G401 (cell line): Measurements from ENCODE around the gene VPS35L. TPM values are rescaled to one million over a fixed set of nuclear protein-coding genes. Genes with fewer than 3 reads are reported as not detected.
A peak's percentile ranks its signal among the peaks of the same experiment; 100 is the strongest.

ENCODE experiments used
- DNase-seq: peaks from one replicate; pipeline ENCODE4 v3.0.0-alpha.2; 2015; ENCODE audit warnings: low spot score
- in situ Hi-C: cut with HindIII; loops from 2 replicates; pipeline ENCODE4 v1.10.0; 2016; ENCODE audit warnings: low sequenced_read_pairs, mixed read lengths
- total RNA-seq: library from RNA; depleted of rRNA; stranded (reverse); fragments of >200 nt; shearing (Covaris generic); gene quantifications from 2 replicates; pipeline ENCODE4 v1.2.3, GENCODE V29; 2014

The VPS35L gene
- total RNA-seq, 1 experiment from 2014 or later: 18.7 TPM

DNA sequence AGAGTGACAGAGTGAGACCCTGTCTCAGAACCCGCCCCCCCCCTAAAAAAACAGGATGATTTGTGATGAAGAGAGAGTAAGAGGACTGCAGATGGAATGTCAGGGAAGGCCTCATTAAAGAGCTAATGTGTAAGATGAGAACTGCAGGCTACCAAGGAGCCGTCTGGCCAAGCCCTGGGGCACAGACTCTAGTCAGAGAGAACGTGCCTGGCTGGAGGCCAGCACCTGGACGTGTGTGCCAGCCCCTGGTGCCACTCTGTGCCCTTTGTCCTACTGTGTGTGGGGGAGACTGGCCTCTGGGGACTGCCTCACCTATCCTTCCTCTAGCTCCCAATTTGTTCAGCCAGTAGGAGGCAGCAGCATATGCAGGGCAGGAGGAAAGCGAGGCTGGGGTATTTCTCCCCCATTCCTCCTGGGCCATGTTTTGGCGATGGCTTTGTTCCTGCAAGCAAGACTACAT lies 125.4 kb downstream of the VPS35L start:
- DNase-seq: no peak
- in situ Hi-C loops: no loop called here

GRCh38 chr16:19681637-19682036 lies 126.1 kb downstream of the VPS35L start:
- DNase-seq: no peak
- in situ Hi-C loops: no loop called here

- in situ Hi-C loops: no loop called here
- DNase-seq: no peak
These were observed 128.1 kb downstream of the VPS35L start for GRCh38 chr16:19683453-19684236.

DNA sequence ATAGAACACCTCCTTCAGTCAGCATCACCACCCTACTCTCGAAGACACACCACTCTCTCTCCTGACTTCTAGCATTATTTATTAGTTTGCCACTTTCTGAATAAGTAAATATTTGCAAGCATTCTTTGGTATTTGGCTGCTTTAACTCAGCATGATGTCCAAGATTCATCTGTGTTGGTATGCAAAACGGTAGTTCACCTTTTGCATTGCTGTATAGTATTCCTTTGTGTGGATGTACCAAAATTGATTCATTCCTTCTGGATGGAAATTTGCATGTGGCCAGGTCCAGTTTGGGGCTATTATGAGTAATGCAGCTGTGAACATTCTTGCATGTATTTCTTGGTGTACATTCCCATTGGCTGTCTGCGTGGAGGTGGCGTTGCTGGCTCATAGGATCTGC lies 129.7 kb downstream of the VPS35L start:
- in situ Hi-C loops: no loop called here
- no peak for DNase-seq

GRCh38 chr16:19687279-19687678 lies 131.8 kb downstream of the VPS35L start:
- in situ Hi-C loops: no loop called here
- no peak for DNase-seq

GRCh38 chr16:19688396-19689024 lies 133.0 kb downstream of the VPS35L start:
- in situ Hi-C loops: no loop called here
- DNase-seq: no peak

- in situ Hi-C loops: no loop called here
- no peak for DNase-seq
These were observed 133.8 kb downstream of the VPS35L start for GRCh38 chr16:19689342-19689741.

GRCh38 chr16:19690196-19690595 lies 134.7 kb downstream of the VPS35L start:
- DNase-seq: no peak
- in situ Hi-C loops: no loop called here

- in situ Hi-C loops: no loop called here
- peak; percentile 84 for DNase-seq
These were observed 135.7 kb downstream of the VPS35L start for GRCh38 chr16:19691161-19691711.

GRCh38 chr16:19694989-19695388 lies 139.5 kb downstream of the VPS35L start:
- DNase-seq: no peak
- in situ Hi-C loops: no loop called here

DNA sequence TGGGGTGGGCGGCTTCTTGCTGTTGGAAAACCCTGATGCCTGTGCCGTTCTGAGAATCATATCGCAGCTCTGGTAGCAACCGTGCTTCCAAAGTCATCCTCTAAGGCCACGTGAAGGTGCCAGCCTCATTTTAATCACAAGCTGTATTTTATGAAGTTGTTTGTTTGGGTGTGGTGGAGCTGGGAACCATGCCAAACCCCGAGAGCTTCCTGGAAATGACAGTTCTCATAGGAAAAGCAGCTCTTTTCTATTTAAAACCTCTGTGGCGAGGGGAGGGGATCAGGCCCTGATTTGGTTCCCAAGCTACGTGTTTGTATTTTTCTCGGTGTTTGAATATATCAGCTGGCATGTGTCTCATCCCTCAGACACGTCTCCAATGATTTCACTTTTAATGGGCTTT lies 140.8 kb downstream of the VPS35L start:
- DNase-seq: peak; percentile 58
- in situ Hi-C loops: no loop called here

GRCh38 chr16:19696961-19697360 lies 141.5 kb downstream of the VPS35L start:
- in situ Hi-C loops: no loop called here
- DNase-seq: peak; percentile 60

DNA sequence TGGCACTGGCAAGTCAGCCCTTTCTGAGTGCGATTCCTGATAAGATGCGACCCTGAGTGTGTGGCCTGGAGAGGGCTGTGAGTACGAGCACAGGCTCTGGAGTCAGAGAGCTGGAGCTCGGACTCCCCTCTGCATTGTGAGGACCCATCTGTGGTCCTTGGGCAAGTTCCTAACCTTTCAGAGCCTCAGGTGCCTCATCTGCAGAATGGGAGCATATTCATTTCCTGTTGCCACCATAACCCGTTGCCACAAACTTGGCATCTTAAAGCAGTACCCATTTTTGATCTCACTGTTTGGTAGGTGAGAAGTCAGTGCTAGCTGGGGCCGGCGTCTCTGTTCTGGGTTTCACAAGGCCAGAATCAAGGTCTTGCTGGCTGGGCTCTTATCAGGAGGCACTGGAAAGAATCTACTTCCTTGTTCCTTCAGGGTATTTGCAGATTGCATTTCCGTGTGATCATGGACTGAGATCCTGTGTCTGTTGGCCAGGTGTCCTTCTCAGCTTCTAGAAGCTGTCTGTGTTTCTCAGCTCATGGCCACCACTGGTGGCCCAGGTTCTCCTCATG lies 142.3 kb downstream of the VPS35L start:
- in situ Hi-C loops: no loop called here

GRCh38 chr16:19698480-19699465 lies 143.3 kb downstream of the VPS35L start:
- no peak for DNase-seq
- in situ Hi-C loops: no loop called here

More for the DNA sequence above, 142.3 kb downstream of the VPS35L start:
- no peak for DNase-seq

DNA sequence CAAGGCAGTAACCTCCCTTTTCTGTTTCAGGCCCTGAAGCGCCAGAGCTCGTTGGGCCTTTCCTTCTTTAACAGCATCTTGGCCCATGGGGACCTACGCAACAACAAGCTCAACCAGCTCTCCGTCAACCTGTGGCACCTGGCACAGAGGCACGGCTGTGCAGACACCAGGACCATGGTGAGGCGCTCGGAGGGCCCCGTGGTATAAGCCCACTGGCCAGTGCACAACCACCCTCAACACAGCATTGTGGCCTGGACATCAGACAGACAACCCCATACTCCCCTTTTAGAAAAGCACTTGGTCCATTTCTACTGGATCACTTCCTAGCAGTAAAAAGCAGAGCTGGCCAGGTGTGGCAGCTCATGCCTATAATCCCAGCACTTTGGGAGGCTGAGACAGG lies 144.0 kb downstream of the VPS35L start:
- in situ Hi-C loops: no loop called here
- no peak for DNase-seq

DNA sequence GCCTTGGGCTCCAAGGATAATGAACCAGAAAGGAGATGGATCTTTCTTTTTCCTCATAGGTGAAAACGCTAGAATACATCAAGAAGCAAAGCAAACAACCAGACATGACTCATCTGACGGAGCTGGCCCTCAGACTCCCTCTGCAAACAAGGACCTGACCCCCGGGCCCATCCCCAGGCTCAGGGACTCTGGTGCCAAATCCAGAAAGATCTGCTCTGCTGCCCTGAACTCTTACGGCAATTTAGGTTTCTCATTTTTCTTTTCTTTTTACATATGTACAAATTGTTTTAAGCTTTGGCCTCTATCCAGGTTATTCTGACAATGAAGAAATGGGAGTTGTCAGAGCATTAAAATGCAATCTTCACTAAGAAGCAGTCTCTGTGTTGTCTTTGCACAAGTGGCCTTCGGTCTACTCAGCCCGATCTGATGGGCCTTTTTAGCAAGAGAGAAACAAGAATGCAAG lies 144.8 kb downstream of the VPS35L start:
- in situ Hi-C loops: no loop called here
- no peak for DNase-seq

DNA sequence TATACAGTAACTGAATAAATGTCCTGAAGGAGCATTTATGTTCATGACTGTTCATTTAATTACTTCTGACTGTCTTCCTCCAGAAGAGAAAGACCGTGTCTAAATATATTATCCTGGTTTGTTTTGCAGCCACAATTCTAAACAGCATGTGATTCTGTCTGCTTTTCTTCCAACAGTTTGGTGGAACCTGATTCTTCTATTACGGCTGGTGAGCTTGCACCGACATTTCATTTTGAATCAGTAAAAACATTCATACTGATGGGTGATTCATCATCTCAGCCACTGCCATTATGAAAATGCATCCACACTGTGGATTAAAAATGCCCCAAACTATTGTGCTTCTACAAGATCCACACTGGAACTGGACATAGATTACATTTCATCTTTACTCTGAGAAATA lies 145.6 kb downstream of the VPS35L start:
- in situ Hi-C loops: no loop called here
- DNase-seq: no peak

- DNase-seq: no peak
- in situ Hi-C loops: no loop called here
These were observed 147.8 kb downstream of the VPS35L start for GRCh38 chr16:19703172-19703889.
